CD4-positive, alpha-beta memory T cell (primary cell): Measurements from ENCODE around the gene ZBTB4. TPM values are rescaled to one million over a fixed set of nuclear protein-coding genes. Genes with fewer than 3 reads are reported as not detected.

Source experiments
- CTCF ChIA-PET: fragments of 350-600 bp; sonication (Branson Sonifier 250); formaldehyde crosslinking; loops from one replicate; lab custom pipeline; 2021; ENCODE audit warnings: inconsistent platforms; ENCODE audit not compliant: partially characterized antibody; lab: Charles Lee
- POLR2A ChIA-PET: fragments of 350-600 bp; sonication (Branson Sonifier 250); formaldehyde crosslinking; loops from one replicate; lab custom pipeline; 2021; ENCODE audit not compliant: partially characterized antibody; lab: Charles Lee
- DNase-seq, 5 donors: peaks; one replicate each; pipeline versions ENCODE4 v3.0.0 to v3.0.0-alpha.2; 2020 to 2022; ENCODE audit warnings: mixed read lengths in 1 of 5
- H3K27ac ChIP-seq: one replicate; pipeline ENCODE4 v1.7.0; 2013; ENCODE audit warnings: low read depth, low read length
- H3K27me3 ChIP-seq: 2 replicates; pipeline ENCODE4 v1.7.0; 2013; ENCODE audit warnings: mild to moderate bottlenecking, low read length, moderate library complexity; ENCODE audit not compliant: insufficient read depth
- H3K36me3 ChIP-seq: 2 replicates; pipeline ENCODE4 v1.7.0; 2013; ENCODE audit warnings: mild to moderate bottlenecking, low read length, moderate library complexity; ENCODE audit not compliant: insufficient read depth
- H3K4me1 ChIP-seq: 2 replicates; pipeline ENCODE4 v1.7.0; 2013; ENCODE audit warnings: mild to moderate bottlenecking, low read length, moderate library complexity; ENCODE audit not compliant: insufficient read depth
- H3K4me3 ChIP-seq, 2 donors: one replicate each; pipeline ENCODE4 v1.7.0; 2013; ENCODE audit warnings: low read length in 2 of 2, mild to moderate bottlenecking in 1 of 2
- H3K9me3 ChIP-seq, 2 donors: one replicate each; pipeline ENCODE4 v1.7.0; 2013; ENCODE audit warnings: low read length in 2 of 2, control low read depth in 1 of 2; ENCODE audit not compliant: control insufficient read depth in 1 of 2
- H3K27ac Mint-ChIP-seq, 7 donors: one replicate each; pipeline ENCODE4 v1.8.0; 2020 to 2021; ENCODE audit warnings: mixed read lengths in 7 of 7, mild to moderate bottlenecking in 6 of 7, inconsistent platforms in 3 of 7, moderate library complexity in 3 of 7
- H3K27me3 Mint-ChIP-seq, 2 donors: one replicate each; pipeline ENCODE4 v1.8.0; 2020 to 2021; ENCODE audit warnings: mixed read lengths in 2 of 2
- H3K36me3 Mint-ChIP-seq, 2 donors: one replicate each; pipeline ENCODE4 v1.8.0; 2020 to 2021; ENCODE audit warnings: mixed read lengths in 2 of 2, inconsistent platforms in 1 of 2, mild to moderate bottlenecking in 1 of 2
- H3K4me1 Mint-ChIP-seq, 4 donors: one replicate each; pipeline ENCODE4 v1.8.0; 2020 to 2021; ENCODE audit warnings: mixed read lengths in 4 of 4, mild to moderate bottlenecking in 1 of 4
- H3K4me3 Mint-ChIP-seq, 8 donors: one replicate each; pipeline ENCODE4 v1.8.0; 2020 to 2021; ENCODE audit warnings: mixed read lengths in 8 of 8, mild to moderate bottlenecking in 7 of 8, moderate library complexity in 6 of 8, inconsistent platforms in 3 of 8
- H3K9me3 Mint-ChIP-seq, 8 donors: one replicate each; pipeline ENCODE4 v1.8.0; 2020 to 2021; ENCODE audit warnings: mixed read lengths in 8 of 8, mild to moderate bottlenecking in 5 of 8, inconsistent platforms in 3 of 8, moderate library complexity in 1 of 8
- intact Hi-C: fragments of 100-400 bp; cut with micrococcal nuclease; formaldehyde crosslinking; loops from one replicate; pipeline ENCODE4 v1.15.1; 2023
- polyA plus RNA-seq, 2 donors: library from polyadenylated mRNA; unstranded; fragments of 300-500 nt; fragmentation: Illumina TruSeq; gene quantifications; one replicate each; pipeline ENCODE4 v1.2.3, GENCODE V29; 2021
- total RNA-seq, 2 experiments: library from RNA; stranded (reverse); gene quantifications; one replicate each; pipeline ENCODE4 v1.2.3, GENCODE V29; 2021

ZBTB4 gene
- total and polyA plus RNA-seq, 4 experiments from 2014 or later = 4.6 to 75.7 (median 48.2) TPM

GRCh38 chr17:7497228-7497627 lies 17.8 kb upstream of the ZBTB4 start:
- no peak overlapping the region for H3K4me3 Mint-ChIP-seq

DNA sequence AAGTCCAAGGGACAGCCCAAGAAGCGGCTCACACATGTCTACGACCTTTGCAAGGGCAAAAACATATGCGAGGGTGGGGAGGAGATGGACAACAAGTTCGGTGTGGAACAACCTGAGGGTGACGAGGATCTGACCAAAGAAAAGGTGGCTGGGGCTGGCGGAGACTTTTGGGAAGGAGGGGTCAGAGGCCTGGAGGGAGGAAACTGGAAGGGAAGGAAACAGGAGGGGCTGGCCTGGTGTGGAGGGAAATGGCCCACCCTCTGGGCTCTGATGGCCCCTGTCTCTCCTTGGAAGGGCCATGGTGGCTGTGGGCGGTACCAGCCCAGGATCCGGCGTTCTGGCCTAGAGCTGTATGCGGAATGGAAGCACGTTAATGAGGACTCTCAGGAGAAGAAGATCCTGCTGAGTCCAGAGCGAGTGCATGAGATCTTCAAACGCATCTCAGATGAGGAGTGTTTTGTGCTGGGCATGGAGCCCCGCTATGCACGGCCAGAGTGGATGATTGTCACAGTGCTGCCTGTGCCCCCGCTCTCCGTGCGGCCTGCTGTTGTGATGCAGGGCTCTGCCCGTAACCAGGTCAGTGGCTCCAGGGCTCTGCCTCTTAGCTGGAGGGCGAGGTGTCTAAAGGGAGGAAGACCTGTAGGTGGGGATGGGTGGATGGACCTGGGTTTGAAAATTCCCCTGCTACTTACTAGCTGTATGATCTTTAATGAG lies 17.2 kb upstream of the ZBTB4 start:
- DNase-seq = no peak
- Histone ChIP-seq H3K9me3 (no peaks in the 10 kb centered on the region), H3K27me3 (no peaks in the 10 kb centered on the region), H3K4me3 (no peak overlapping the region), H3K36me3 (peaks cover 68% of the 10 kb centered on the region), H3K27ac (no peak overlapping the region), H3K4me1 (peaks cover 17% of the 10 kb centered on the region)
- H3K4me1 Mint-ChIP-seq = peaks cover 22 to 32% (median 26%) of the 10 kb centered on the region in 4 donors
- POLR2A ChIA-PET = interaction anchor here (1.2 to 4.9 kb wide), 3 partner anchors 9 to 17 kb away, joined by 3 to 22 read pairs (median 8); partner anchors contain the start of genes POLR2A and ZBTB4
- peaks cover 61 to 76% of the 10 kb centered on the region in 2 donors for H3K36me3 Mint-ChIP-seq
- H3K27me3 Mint-ChIP-seq = no peaks in the 10 kb centered on the region
- H3K9me3 Mint-ChIP-seq = peaks cover 0 to 5% (median 0%) of the 10 kb centered on the region in 8 donors
- intact Hi-C loops = no loop called here
- CTCF ChIA-PET = interaction anchor here (1.3 to 2.3 kb wide), 3 partner anchors 8 to 25 kb away, joined by 3 to 8 read pairs (median 4); no protein-coding TSS in a partner anchor
- H3K4me3 Mint-ChIP-seq = no peak overlapping the region
- peak overlapping the region in 4 of 7 donors; percentile 36 to 70 (median 49) for H3K27ac Mint-ChIP-seq

More at GRCh38 chr17:7497228-7497627, 17.8 kb upstream of the ZBTB4 start:
- H3K27me3 ChIP-seq = no peaks in the 10 kb centered on the region
- peaks cover 74% of the 10 kb centered on the region for H3K36me3 ChIP-seq
- CTCF ChIA-PET = interaction anchor here (1.3 to 2.3 kb wide), 3 partner anchors 9 to 25 kb away, joined by 3 to 8 read pairs (median 4); no protein-coding TSS in a partner anchor
- Mint-ChIP-seq H3K36me3 (peaks cover 62 to 79% of the 10 kb centered on the region in 2 donors), H3K9me3 (peaks cover 0 to 5% (median 0%) of the 10 kb centered on the region in 8 donors), H3K27ac (peak overlapping the region in 2 of 7 donors; percentile 30 to 70), H3K4me1 (peaks cover 18 to 26% (median 21%) of the 10 kb centered on the region in 4 donors), H3K27me3 (no peaks in the 10 kb centered on the region)
- DNase-seq = no peak
- H3K4me3 ChIP-seq = no peak overlapping the region
- intact Hi-C loops = no loop called here
- H3K4me1 ChIP-seq = peaks cover 11% of the 10 kb centered on the region
- no peaks in the 10 kb centered on the region for H3K9me3 ChIP-seq
- no peak overlapping the region for H3K27ac ChIP-seq
- POLR2A ChIA-PET = interaction anchor here (1.2 to 4.9 kb wide), 3 partner anchors 9 to 18 kb away, joined by 3 to 22 read pairs (median 8); partner anchors contain the start of genes POLR2A and ZBTB4

- H3K9me3 ChIP-seq = no peaks in the 10 kb centered on the region
- Mint-ChIP-seq H3K36me3 (peaks cover 56 to 73% of the 10 kb centered on the region in 2 donors), H3K27ac (peak overlapping the region in 3 of 7 donors; percentile 36 to 85 (median 70)), H3K4me1 (peaks cover 23 to 37% (median 30%) of the 10 kb centered on the region in 4 donors), H3K27me3 (no peaks in the 10 kb centered on the region), H3K9me3 (peaks cover 0 to 4% (median 0%) of the 10 kb centered on the region in 8 donors), H3K4me3 (no peak overlapping the region)
- CTCF ChIA-PET = interaction anchor here (0.5 to 1.2 kb wide), 2 partner anchors 36 to 140 kb away, joined by 3 read pairs; no protein-coding TSS in a partner anchor
- no peak overlapping the region for H3K4me3 ChIP-seq
- H3K4me1 ChIP-seq = peaks cover 23% of the 10 kb centered on the region
- H3K27me3 ChIP-seq = no peaks in the 10 kb centered on the region
- intact Hi-C loops = no loop called here
- POLR2A ChIA-PET = interaction anchor here (1.5 to 4.9 kb wide), 2 partner anchors 11 to 51 kb away, joined by 3 to 22 read pairs; partner anchors contain the start of genes CHRNB1 and POLR2A
- H3K36me3 ChIP-seq = peaks cover 62% of the 10 kb centered on the region
- no peak for DNase-seq
- no peak overlapping the region for H3K27ac ChIP-seq
Observed at GRCh38 chr17:7495906-7496434, 16.5 kb upstream of the ZBTB4 start.

- Histone ChIP-seq H3K36me3 (peaks cover 50% of the 10 kb centered on the region), H3K27ac (no peak overlapping the region), H3K4me1 (peaks cover 41% of the 10 kb centered on the region), H3K27me3 (no peaks in the 10 kb centered on the region), H3K4me3 (no peak overlapping the region), H3K9me3 (no peaks in the 10 kb centered on the region)
- Mint-ChIP-seq H3K27me3 (no peaks in the 10 kb centered on the region), H3K27ac (peak overlapping the region in 5 of 7 donors; percentile 48 to 81 (median 60)), H3K9me3 (peaks cover 0 to 4% (median 0%) of the 10 kb centered on the region in 8 donors), H3K4me3 (no peak overlapping the region), H3K36me3 (peaks cover 43 to 69% of the 10 kb centered on the region in 2 donors), H3K4me1 (peaks cover 38 to 58% (median 48%) of the 10 kb centered on the region in 4 donors)
- no peak for DNase-seq
- POLR2A ChIA-PET = interaction anchor here (0.6 to 1.8 kb wide), 4 partner anchors 11 to 350 kb away, joined by 3 to 4 read pairs (median 3); no protein-coding TSS in a partner anchor
- intact Hi-C loops = no loop called here
- CTCF ChIA-PET = interaction anchor here (1.4 to 2.1 kb wide), 2 partner anchors 20 to 57 kb away, joined by 7 read pairs; no protein-coding TSS in a partner anchor
Observed at GRCh38 chr17:7493941-7494340, 14.5 kb upstream of the ZBTB4 start.

DNA sequence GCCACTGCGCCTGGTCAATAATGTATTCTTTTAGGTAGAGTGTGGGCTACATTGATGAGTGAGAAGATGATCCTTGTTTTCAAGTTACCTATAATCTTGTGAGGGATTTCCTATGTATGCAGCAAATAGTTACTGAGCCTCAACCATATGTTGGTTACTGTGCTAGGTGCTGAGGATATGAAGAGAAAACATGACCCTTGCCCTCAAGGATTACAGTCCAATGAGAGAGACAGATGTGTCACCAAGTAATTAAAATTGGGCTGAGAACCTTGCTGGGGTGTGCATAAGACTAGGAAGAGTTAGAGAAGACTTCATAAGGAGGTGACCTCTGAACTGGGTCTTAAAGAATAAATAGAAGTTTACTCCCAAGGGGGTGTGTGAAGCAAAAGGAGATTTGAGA lies 12.2 kb upstream of the ZBTB4 start:
- intact Hi-C loops = no loop called here
- ChIA-PET CTCF (interaction anchor here (1.0 to 2.7 kb wide), 4 partner anchors 11 to 69 kb away, joined by 3 to 12 read pairs (median 4); no protein-coding TSS in a partner anchor), POLR2A (interaction anchor here (1.4 kb wide), 1 partner anchor 13 kb away, joined by 4 read pairs; the partner anchor contains the start of gene ZBTB4)
- no peaks in the 10 kb centered on the region for H3K9me3 ChIP-seq
- H3K9me3 Mint-ChIP-seq = peaks cover 0 to 4% (median 0%) of the 10 kb centered on the region in 8 donors
- H3K27me3 ChIP-seq = no peaks in the 10 kb centered on the region
- H3K4me3 Mint-ChIP-seq = peak overlapping the region in 2 of 8 donors; percentile 0 to 3
- peak overlapping the region in 6 of 7 donors; percentile 19 to 39 (median 34) for H3K27ac Mint-ChIP-seq
- H3K36me3 Mint-ChIP-seq = peaks cover 25 to 56% of the 10 kb centered on the region in 2 donors
- no peak overlapping the region for H3K4me3 ChIP-seq
- no peaks in the 10 kb centered on the region for H3K27me3 Mint-ChIP-seq
- H3K27ac ChIP-seq = no peak overlapping the region
- peaks cover 26% of the 10 kb centered on the region for H3K36me3 ChIP-seq
- no peak for DNase-seq
- peaks cover 64% of the 10 kb centered on the region for H3K4me1 ChIP-seq
- peaks cover 50 to 81% (median 62%) of the 10 kb centered on the region in 4 donors for H3K4me1 Mint-ChIP-seq

DNA sequence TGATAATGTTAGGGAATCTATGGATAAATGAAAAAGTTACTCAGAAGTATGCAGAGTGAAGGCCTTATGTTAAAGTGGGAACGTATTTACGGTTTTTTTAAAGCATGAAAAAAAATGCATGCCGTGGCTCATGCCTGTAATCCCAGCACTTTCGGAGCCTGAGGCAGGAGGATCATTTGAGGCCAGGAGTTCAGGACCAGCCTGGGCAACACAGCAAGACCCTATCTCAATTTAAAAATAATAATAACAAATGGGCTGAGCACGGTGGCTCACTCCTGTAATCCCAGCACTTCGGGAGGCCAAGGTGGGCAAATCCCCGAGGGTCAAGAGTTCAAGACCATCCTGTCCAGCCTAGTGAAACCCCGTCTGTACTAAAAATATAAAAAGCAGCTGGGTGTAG lies 10.7 kb upstream of the ZBTB4 start:
- peak overlapping the region in 2 of 8 donors; percentile 29 to 52 for H3K4me3 Mint-ChIP-seq
- no peaks in the 10 kb centered on the region for H3K27me3 ChIP-seq
- H3K27ac ChIP-seq = no peak overlapping the region
- peak overlapping the region in 2 of 7 donors; percentile 37 to 54 for H3K27ac Mint-ChIP-seq
- peaks cover 61 to 90% (median 71%) of the 10 kb centered on the region in 4 donors for H3K4me1 Mint-ChIP-seq
- no peak overlapping the region for H3K4me3 ChIP-seq
- peaks cover 15% of the 10 kb centered on the region for H3K36me3 ChIP-seq
- H3K27me3 Mint-ChIP-seq = no peaks in the 10 kb centered on the region
- peaks cover 11 to 47% of the 10 kb centered on the region in 2 donors for H3K36me3 Mint-ChIP-seq
- H3K4me1 ChIP-seq = peaks cover 75% of the 10 kb centered on the region
- peaks cover 0 to 5% (median 0%) of the 10 kb centered on the region in 8 donors for H3K9me3 Mint-ChIP-seq
- POLR2A ChIA-PET = interaction anchor here (0.9 to 1.6 kb wide), 4 partner anchors 11 to 57 kb away, joined by 3 to 6 read pairs (median 4); partner anchors contain the start of gene ZBTB4
- DNase-seq = no peak
- CTCF ChIA-PET = interaction anchor here (1.1 to 2.7 kb wide), 4 partner anchors 52 to 134 kb away, joined by 3 to 12 read pairs (median 3); partner anchors contain the start of gene FXR2
- H3K9me3 ChIP-seq = no peaks in the 10 kb centered on the region
- intact Hi-C loops = no loop called here
